IMR-90 (cell line): ENCODE results near the gene BICD1. TPM values are rescaled to one million over a fixed set of nuclear protein-coding genes. Genes with fewer than 3 reads are reported as not detected.

Experiments
- ATAC-seq: fragments of 200-7000 bp; cut with Tn5 transposase; 2 replicates; pipeline ENCODE4 v1.9.1; 2020; ENCODE audit warnings: low read depth, mild to moderate bottlenecking, moderate library complexity
- BruUV-seq: library from RNA; stranded (reverse); fragments of 400-500 nt; replicated peaks from 2 replicates; lab custom pipeline; 2021; lab: Mats Ljungman, UMichigan
- CTCF ChIA-PET: fragments of 300-600 bp; formaldehyde crosslinking; extraction: SDS; loops from one replicate; lab custom pipeline; 2021; ENCODE audit warnings: antibody characterized with exemption; lab: Yijun Ruan, JAX
- POLR2A ChIA-PET: fragments of 300-600 bp; sonication (Branson Sonifier 250); formaldehyde crosslinking; loops from one replicate; lab custom pipeline; 2022; ENCODE audit warnings: antibody characterized with exemption; ENCODE audit not compliant: unreplicated experiment; lab: Charles Lee
- DNase-seq: peaks from one replicate; pipeline ENCODE4 v3.0.0; 2013
- H2AFZ ChIP-seq: replicated peaks from 2 replicates; pipeline ENCODE3; 2013; ENCODE audit warnings: low read length, mild to moderate bottlenecking; ENCODE audit not compliant: poor library complexity
- H2AK5ac ChIP-seq: 2 replicates; pipeline ENCODE4 v1.6.1; 2013; ENCODE audit warnings: low read depth, low read length, inconsistent platforms
- H2AK9ac ChIP-seq: replicated peaks from 2 replicates; pipeline ENCODE3; 2013; ENCODE audit warnings: mild to moderate bottlenecking, low read depth, low read length, moderate library complexity; ENCODE audit not compliant: poor library complexity
- H2BK120ac ChIP-seq: 2 replicates; pipeline ENCODE4 v1.6.1; 2013; ENCODE audit warnings: low read depth, low read length, inconsistent platforms
- H2BK15ac ChIP-seq: 3 replicates; pipeline ENCODE4 v1.6.1; 2013; ENCODE audit warnings: low read depth, low read length, inconsistent platforms
- H2BK20ac ChIP-seq: 2 replicates; pipeline ENCODE4 v1.6.1; 2013; ENCODE audit warnings: low read depth, mild to moderate bottlenecking, inconsistent platforms, low read length, moderate library complexity
- H2BK5ac ChIP-seq: 2 replicates; pipeline ENCODE4 v1.6.1; 2013; ENCODE audit warnings: mild to moderate bottlenecking, low read depth, low read length, inconsistent platforms; ENCODE audit not compliant: poor library complexity, severe bottlenecking
- H3K14ac ChIP-seq: replicated peaks from 2 replicates; pipeline ENCODE4 v1.6.1; 2013; ENCODE audit warnings: low read depth, low read length, inconsistent platforms
- H3K18ac ChIP-seq: 2 replicates; pipeline ENCODE4 v1.6.1; 2013; ENCODE audit warnings: low read depth, low read length, control low read depth
- H3K23ac ChIP-seq: 2 replicates; pipeline ENCODE4 v1.6.1; 2013; ENCODE audit warnings: low read depth, low read length, inconsistent platforms
- H3K27ac ChIP-seq: 2 replicates; pipeline ENCODE4 v1.5.1; 2013; ENCODE audit warnings: mild to moderate bottlenecking, control low read depth, low read length; ENCODE audit not compliant: insufficient read depth
- H3K27me3 ChIP-seq: 2 replicates; pipeline ENCODE4 v1.6.1; 2013; ENCODE audit warnings: low read length; ENCODE audit not compliant: control insufficient read depth, insufficient read depth
- H3K36me3 ChIP-seq: 2 replicates; pipeline ENCODE4 v1.6.1; 2013; ENCODE audit warnings: low read length, mixed read lengths; ENCODE audit not compliant: control insufficient read depth, insufficient read depth
- H3K4ac ChIP-seq: 2 replicates; pipeline ENCODE4 v1.6.1; 2013; ENCODE audit warnings: low read depth, low read length, inconsistent platforms
- H3K4me1 ChIP-seq: 2 replicates; pipeline ENCODE4 v1.6.1; 2013; ENCODE audit warnings: low read length, mixed read lengths; ENCODE audit not compliant: control insufficient read depth, insufficient read depth
- H3K4me2 ChIP-seq: 2 replicates; pipeline ENCODE4 v1.6.1; 2013; ENCODE audit warnings: low read depth, mild to moderate bottlenecking, control low read depth, low read length, moderate library complexity
- H3K4me3 ChIP-seq: 2 replicates; pipeline ENCODE4 v1.5.1; 2013; ENCODE audit warnings: low read depth, mild to moderate bottlenecking, control low read depth, low read length, moderate library complexity; ENCODE audit not compliant: insufficient read depth
- H3K56ac ChIP-seq: 2 replicates; pipeline ENCODE4 v1.6.1; 2013; ENCODE audit warnings: low read length, inconsistent platforms; ENCODE audit not compliant: insufficient read depth; ENCODE audit errors: extremely low read depth
- H3K79me1 ChIP-seq, 2 experiments: 2 replicates each; pipeline ENCODE4 v1.6.1; 2013; ENCODE audit warnings: low read length in 2 of 2, inconsistent platforms in 1 of 2, low read depth in 1 of 2
- H3K9ac ChIP-seq: 2 replicates; pipeline ENCODE4 v1.6.1; 2013; ENCODE audit warnings: low read depth, low read length, control low read depth
- H3K9me1 ChIP-seq: 2 replicates; pipeline ENCODE4 v1.6.1; 2013; ENCODE audit warnings: low read length, inconsistent platforms; ENCODE audit not compliant: insufficient read depth
- H3K9me3 ChIP-seq: 2 replicates; pipeline ENCODE4 v1.6.1; 2013; ENCODE audit warnings: low read length; ENCODE audit not compliant: control insufficient read depth, insufficient read depth
- H4K20me1 ChIP-seq: 2 replicates; pipeline ENCODE4 v1.6.1; 2013; ENCODE audit warnings: low read length, inconsistent platforms; ENCODE audit not compliant: insufficient read depth
- H4K5ac ChIP-seq: 2 replicates; pipeline ENCODE4 v1.6.1; 2013; ENCODE audit warnings: mild to moderate bottlenecking, low read depth, low read length, control low read depth
- H4K8ac ChIP-seq, 2 experiments: 2 replicates each; pipeline ENCODE4 v1.6.1; 2013; ENCODE audit warnings: low read depth in 2 of 2, low read length in 2 of 2, control low read depth in 1 of 2, inconsistent platforms in 1 of 2
- H4K91ac ChIP-seq: 2 replicates; pipeline ENCODE4 v1.6.1; 2013; ENCODE audit warnings: low read depth, low read length, inconsistent platforms; ENCODE audit not compliant: insufficient read depth
- BHLHE40 ChIP-seq: fragments of 150-350 bp; IDR thresholded peaks from 2 replicates; pipeline ENCODE4 v1.6.1; 2016; ENCODE audit warnings: mild to moderate bottlenecking, low read depth, low read length
- CEBPB ChIP-seq: IDR thresholded peaks from 2 replicates; pipeline ENCODE4 v1.6.1; 2012; ENCODE audit warnings: low read depth, low read length, improper control_type of control experiment
- CHD1 ChIP-seq: IDR thresholded peaks from 2 replicates; pipeline ENCODE4 v1.6.1; 2012; ENCODE audit warnings: low read depth, low read length, improper control_type of control experiment
- FOS ChIP-seq: fragments of 150-350 bp; IDR thresholded peaks from 2 replicates; pipeline ENCODE4 v1.6.1; 2016; ENCODE audit warnings: low read depth, low read length
- MAFK ChIP-seq: IDR thresholded peaks from 2 replicates; pipeline ENCODE4 v1.6.1; 2012; ENCODE audit warnings: low read depth, low read length, improper control_type of control experiment
- RAD21 ChIP-seq: IDR thresholded peaks from 2 replicates; pipeline ENCODE4 v1.6.1; 2012; ENCODE audit warnings: low read length, improper control_type of control experiment
- RCOR1 ChIP-seq: IDR thresholded peaks from 2 replicates; pipeline ENCODE4 v1.6.1; 2012; ENCODE audit warnings: mild to moderate bottlenecking, low read length, improper control_type of control experiment; ENCODE audit not compliant: insufficient replicate concordance
- RFX5 ChIP-seq: IDR thresholded peaks from 2 replicates; pipeline ENCODE4 v1.8.0; 2012; ENCODE audit warnings: low read depth, mild to moderate bottlenecking, low read length, moderate library complexity
- SMC3 ChIP-seq: fragments of 150-350 bp; IDR thresholded peaks from 2 replicates; pipeline ENCODE4 v1.6.1; 2016; ENCODE audit warnings: low read depth, mild to moderate bottlenecking, antibody characterized with exemption, low read length, moderate library complexity
- WGBS, 2 experiments: methylation state at CpG; one replicate each; pipeline versions ENCODE4 v1.1.5 to v1.1.7; 2013; ENCODE audit warnings: missing lambda C conversion rate in 2 of 2; ENCODE audit not compliant: insufficient read length in 1 of 2; ENCODE audit errors: extremely low coverage in 2 of 2; 5-methylcytosine and 5-hydroxymethylcytosine counted together
- dilution Hi-C: fragments of 300-500 bp; cut with HindIII; formaldehyde crosslinking; loops from one replicate; pipeline ENCODE4 v1.14.3; 2018; ENCODE audit warnings: low sequenced_read_pairs; ENCODE audit not compliant: unreplicated experiment
- in situ Hi-C: fragments of 300-500 bp; cut with MboI; formaldehyde crosslinking; loops from 3 replicates; pipeline ENCODE4 v1.14.3; 2019; ENCODE audit warnings: low sequenced_read_pairs, inconsistent platforms, mixed read lengths
- intact Hi-C: fragments of 100-400 bp; cut with micrococcal nuclease; formaldehyde crosslinking; loops from 2 replicates; pipeline ENCODE4 v1.10.0; 2022
- polyA plus RNA-seq, 3 experiments: library from polyadenylated mRNA; depleted of rRNA; stranded (reverse); fragments of >200 nt; gene quantifications; 2 replicates each; pipeline ENCODE4 v1.2.3, GENCODE V29; 2012; ENCODE audit warnings: low replicate concordance in 1 of 3
- total RNA-seq: library from RNA; depleted of rRNA; stranded (reverse); fragments of >200 nt; gene quantifications from 2 replicates; pipeline ENCODE4 v1.2.3, GENCODE V29; 2012
- TF ChIP-seq, protein P1 (sequence below): fragments of 150-350 bp; IDR thresholded peaks from 2 replicates; pipeline ENCODE4 v1.6.1; 2017; ENCODE audit warnings: mild to moderate bottlenecking, antibody characterized with exemption, low read length, low read depth
- TF ChIP-seq, protein P2 (sequence below): conservative IDR thresholded peaks from 2 replicates; pipeline ENCODE4 v1.5.1; 2012; ENCODE audit warnings: mild to moderate bottlenecking, low read depth, low read length, improper control_type of control experiment

BICD1 gene
- total and polyA plus RNA-seq, 2 of the 4 experiments (the other 2 are of a cell fraction) = 17.2 to 21.8 TPM

GRCh38 chr12:32248441-32249140 lies 141.9 kb downstream of the BICD1 start:
- H3K79me1 ChIP-seq = peaks cover 14 to 48% of the 10 kb centered on the region in 2 experiments; a peak in 3 of 4 replicates
- ATAC-seq (no peak), DNase-seq (no peak)
- H3K9me3 ChIP-seq = no peaks in the 10 kb centered on the region
- peaks cover 5% of the 10 kb centered on the region; the same call in 1 of the 2 replicates for H3K9me1 ChIP-seq
- no CpG with 5 or more reads among the region's 5 CpGs for WGBS, 2 experiments
- no peak overlapping the region for H3K4me3 ChIP-seq
- no peak overlapping the region for H3K4me2 ChIP-seq
- no peak overlapping the region for H2AFZ ChIP-seq
- in situ Hi-C loops = loop anchor here (10.0 kb wide), 1 partner anchor 56 kb away; no protein-coding TSS in a partner anchor
- peaks cover 3% of the 10 kb centered on the region for H4K20me1 ChIP-seq
- peaks cover 2% of the 10 kb centered on the region for H3K4me1 ChIP-seq
- H3K9ac ChIP-seq = no peak overlapping the region
- no peak overlapping the region for H3K56ac ChIP-seq
- H3K27ac ChIP-seq = peak overlapping the region; percentile 40; the same call in 1 of the 2 replicates
- H4K5ac ChIP-seq = peak overlapping the region; percentile 71; the same call in 1 of the 2 replicates
- H3K27me3 ChIP-seq = no peaks in the 10 kb centered on the region
- peak overlapping the region; percentile 69; the same call in 1 of the 2 replicates for H2BK120ac ChIP-seq
- TF ChIP-seq, protein P1, sequence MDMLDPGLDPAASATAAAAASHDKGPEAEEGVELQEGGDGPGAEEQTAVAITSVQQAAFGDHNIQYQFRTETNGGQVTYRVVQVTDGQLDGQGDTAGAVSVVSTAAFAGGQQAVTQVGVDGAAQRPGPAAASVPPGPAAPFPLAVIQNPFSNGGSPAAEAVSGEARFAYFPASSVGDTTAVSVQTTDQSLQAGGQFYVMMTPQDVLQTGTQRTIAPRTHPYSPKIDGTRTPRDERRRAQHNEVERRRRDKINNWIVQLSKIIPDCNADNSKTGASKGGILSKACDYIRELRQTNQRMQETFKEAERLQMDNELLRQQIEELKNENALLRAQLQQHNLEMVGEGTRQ = no peak
- no peak for TF ChIP-seq BHLHE40
- no peak for TF ChIP-seq CEBPB
- TF ChIP-seq RFX5 = no peak
- TF ChIP-seq FOS = no peak
- no peak for TF ChIP-seq RAD21
- TF ChIP-seq, protein P2, sequence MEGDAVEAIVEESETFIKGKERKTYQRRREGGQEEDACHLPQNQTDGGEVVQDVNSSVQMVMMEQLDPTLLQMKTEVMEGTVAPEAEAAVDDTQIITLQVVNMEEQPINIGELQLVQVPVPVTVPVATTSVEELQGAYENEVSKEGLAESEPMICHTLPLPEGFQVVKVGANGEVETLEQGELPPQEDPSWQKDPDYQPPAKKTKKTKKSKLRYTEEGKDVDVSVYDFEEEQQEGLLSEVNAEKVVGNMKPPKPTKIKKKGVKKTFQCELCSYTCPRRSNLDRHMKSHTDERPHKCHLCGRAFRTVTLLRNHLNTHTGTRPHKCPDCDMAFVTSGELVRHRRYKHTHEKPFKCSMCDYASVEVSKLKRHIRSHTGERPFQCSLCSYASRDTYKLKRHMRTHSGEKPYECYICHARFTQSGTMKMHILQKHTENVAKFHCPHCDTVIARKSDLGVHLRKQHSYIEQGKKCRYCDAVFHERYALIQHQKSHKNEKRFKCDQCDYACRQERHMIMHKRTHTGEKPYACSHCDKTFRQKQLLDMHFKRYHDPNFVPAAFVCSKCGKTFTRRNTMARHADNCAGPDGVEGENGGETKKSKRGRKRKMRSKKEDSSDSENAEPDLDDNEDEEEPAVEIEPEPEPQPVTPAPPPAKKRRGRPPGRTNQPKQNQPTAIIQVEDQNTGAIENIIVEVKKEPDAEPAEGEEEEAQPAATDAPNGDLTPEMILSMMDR = no peak
- TF ChIP-seq SMC3 = no peak
- TF ChIP-seq RCOR1 = no peak
- TF ChIP-seq CHD1 = no peak
- TF ChIP-seq MAFK = no peak
- peak overlapping the region; percentile 60 for H3K18ac ChIP-seq
- peak overlapping the region; percentile 63 for H3K4ac ChIP-seq
- ChIA-PET CTCF (interaction anchor here (0.6 kb wide), 1 partner anchor 60 kb away, joined by 3 read pairs; no protein-coding TSS in a partner anchor), POLR2A (no interaction called here)
- no peak overlapping the region; the same call in 1 of the 2 replicates for H2AK5ac ChIP-seq
- dilution Hi-C loops = no loop called here
- peak overlapping the region; percentile 59 for H3K23ac ChIP-seq
- peak overlapping the region; percentile 32; the same call in 1 of the 2 replicates for H3K14ac ChIP-seq
- intact Hi-C loops = no loop called here
- no TSS peak for BruUV-seq
- H4K8ac ChIP-seq = peak overlapping the region in 1 of 2 experiments; percentile 82; a peak in 2 of 4 replicates
- H2BK20ac ChIP-seq = peak overlapping the region; percentile 54; the same call in 1 of the 2 replicates
- H2BK5ac ChIP-seq = peak overlapping the region; percentile 76
- H2AK9ac ChIP-seq = peak overlapping the region; percentile 84
- no peaks in the 10 kb centered on the region for H3K36me3 ChIP-seq
- peak overlapping the region; percentile 32; the same call in 1 of the 2 replicates for H4K91ac ChIP-seq
- no peak overlapping the region; the same call in 2 of the 3 replicates for H2BK15ac ChIP-seq
